Mesothelial cell of epicardium (in vitro differentiated cells): ENCODE results near the gene MAN2C1. TPM values are rescaled to one million over a fixed set of nuclear protein-coding genes. Genes with fewer than 3 reads are reported as not detected.
A peak's percentile ranks its signal among the peaks of the same experiment; 100 is the strongest.
"Not testable (repeated sequence)": the region's sequence is repeated elsewhere in the genome, so short reads cannot be mapped to it uniquely, and the experiment has no call there.

Experiments
- DNase-seq, 2 experiments: peaks; one replicate each; pipeline ENCODE4 v3.0.0; 2021; ENCODE audit warnings: low spot score in 2 of 2; ENCODE audit not compliant: unreplicated experiment in 2 of 2
- H3K27ac Mint-ChIP-seq: 2 replicates; pipeline ENCODE4 v1.8.0; 2021; ENCODE audit warnings: mixed read lengths
- H3K27me3 Mint-ChIP-seq: 2 replicates; pipeline ENCODE4 v1.8.0; 2021; ENCODE audit warnings: low read depth, mixed read lengths
- H3K36me3 Mint-ChIP-seq: 2 replicates; pipeline ENCODE4 v1.8.0; 2021; ENCODE audit warnings: mixed read lengths
- H3K4me1 Mint-ChIP-seq: 2 replicates; pipeline ENCODE4 v1.8.0; 2021; ENCODE audit warnings: mixed read lengths
- H3K4me3 Mint-ChIP-seq: 2 replicates; pipeline ENCODE4 v1.8.0; 2021; ENCODE audit warnings: mild to moderate bottlenecking, moderate library complexity, mixed read lengths
- H3K9me3 Mint-ChIP-seq: 2 replicates; pipeline ENCODE4 v1.8.0; 2021; ENCODE audit warnings: mixed read lengths
- CTCF ChIP-seq: fragments of 200-600 bp; sonication (generic); IDR thresholded peaks from one replicate; pipeline ENCODE4 v1.5.0; 2021; ENCODE audit warnings: antibody characterized with exemption; ENCODE audit not compliant: unreplicated experiment
- total RNA-seq: library from RNA; stranded (reverse); gene quantifications from 3 replicates; pipeline ENCODE4 v1.2.1, GENCODE V29; 2021

The MAN2C1 gene
- total RNA-seq, 1 donor from 2014 or later = 264 TPM

- no peaks in the 10 kb centered on the region for H3K27me3 Mint-ChIP-seq
- H3K27ac Mint-ChIP-seq = no peak overlapping the region
- no peak for DNase-seq
- no peak for TF ChIP-seq CTCF
- H3K4me1 Mint-ChIP-seq = peaks cover 17% of the 10 kb centered on the region
- no peak overlapping the region for H3K4me3 Mint-ChIP-seq
- peaks cover 8% of the 10 kb centered on the region for H3K36me3 Mint-ChIP-seq
- H3K9me3 Mint-ChIP-seq = no peaks in the 10 kb centered on the region
Observed at GRCh38 chr15:75338661-75339240, 29.7 kb downstream of the MAN2C1 start.

GRCh38 chr15:75335705-75336355, 32.6 kb downstream of the MAN2C1 start, which contains the start of gene COMMD4:
Gene COMMD4, plus strand, starts transcription at chr15:75336063. Its CDS starts 27 bp downstream, at chr15:75336090.
- H3K4me1 Mint-ChIP-seq = peaks cover 17% of the 10 kb centered on the region
- H3K27ac Mint-ChIP-seq = peak within 1 kb of the TSS; percentile 94
- no peak for TF ChIP-seq CTCF
- peaks cover 3% of the 10 kb centered on the region for H3K27me3 Mint-ChIP-seq
- DNase-seq = peak; percentile 89 to 94
- H3K36me3 Mint-ChIP-seq = peaks cover 4% of the 10 kb centered on the region
- no peaks in the 10 kb centered on the region for H3K9me3 Mint-ChIP-seq
- H3K4me3 Mint-ChIP-seq = peak within 1 kb of the TSS; percentile 97

- H3K4me1 Mint-ChIP-seq = peaks cover 17% of the 10 kb centered on the region
- no peaks in the 10 kb centered on the region for H3K9me3 Mint-ChIP-seq
- TF ChIP-seq CTCF = no peak
- peak overlapping the region; percentile 94 for H3K27ac Mint-ChIP-seq
- H3K36me3 Mint-ChIP-seq = peaks cover 4% of the 10 kb centered on the region
- H3K27me3 Mint-ChIP-seq = peaks cover 3% of the 10 kb centered on the region
- peak overlapping the region; percentile 97 for H3K4me3 Mint-ChIP-seq
- no peak for DNase-seq
Observed at GRCh38 chr15:75335313-75335704, 33.1 kb downstream of the MAN2C1 start.

- not testable (repeated sequence) for H3K27ac Mint-ChIP-seq, H3K27me3 Mint-ChIP-seq, H3K9me3 Mint-ChIP-seq, H3K36me3 Mint-ChIP-seq, H3K4me3 Mint-ChIP-seq, DNase-seq
- peaks cover 17% of the 10 kb centered on the region for H3K4me1 Mint-ChIP-seq
Observed at GRCh38 chr15:75333654-75334419, 34.6 kb downstream of the MAN2C1 start.

- H3K9me3 Mint-ChIP-seq, H3K36me3 Mint-ChIP-seq, H3K27me3 Mint-ChIP-seq, H3K27ac Mint-ChIP-seq, H3K4me3 Mint-ChIP-seq, DNase-seq: not testable (repeated sequence)
- peaks cover 17% of the 10 kb centered on the region for H3K4me1 Mint-ChIP-seq
Observed at GRCh38 chr15:75332093-75332492, 36.3 kb downstream of the MAN2C1 start.

- H3K36me3 Mint-ChIP-seq = no peaks in the 10 kb centered on the region
Observed at GRCh38 chr15:75329571-75329970, 38.8 kb downstream of the MAN2C1 start.

More at GRCh38 chr15:75329571-75329970, 38.8 kb downstream of the MAN2C1 start:
- Mint-ChIP-seq H3K27ac (no peak overlapping the region), H3K4me3 (no peak overlapping the region), H3K9me3 (no peaks in the 10 kb centered on the region), H3K4me1 (no peaks in the 10 kb centered on the region), H3K27me3 (peaks cover 5% of the 10 kb centered on the region)
- no peak for TF ChIP-seq CTCF
- no peak for DNase-seq
